Breast epithelium (tissue), 3 donors: ENCODE data around the gene LMO3.

Experiments used
- CTCF ChIP-seq, 3 donors: fragments of 450-650 bp; IDR thresholded peaks; one replicate each; pipeline ENCODE4 v1.5.1; 2016 to 2017; ENCODE audit warnings: antibody characterized with exemption in 3 of 3, mild to moderate bottlenecking in 3 of 3, moderate library complexity in 3 of 3
- POLR2A ChIP-seq: fragments of 450-650 bp; IDR thresholded peaks from one replicate; pipeline ENCODE4 v1.6.1; 2016; ENCODE audit warnings: antibody characterized with exemption, mild to moderate bottlenecking, moderate library complexity
- POLR2AphosphoS5 ChIP-seq, 3 donors: sonication (generic); formaldehyde crosslinking; IDR thresholded peaks; one replicate each; pipeline ENCODE4 v1.6.1; 2017; ENCODE audit warnings: antibody characterized with exemption in 3 of 3

GRCh38 chr12:16594797-16595196 is 11.2 kb downstream of the LMO3 start:
- TF ChIP-seq POLR2A: no peak
- TF ChIP-seq CTCF (IDR thresholded peaks at IDR 0.05): no peak
- no peak for TF ChIP-seq POLR2AphosphoS5 (IDR thresholded peaks at IDR 0.05)
